B cell (primary cell): Measurements from ENCODE around the gene GOSR2. TPM values are rescaled to one million over a fixed set of nuclear protein-coding genes. Genes with fewer than 3 reads are reported as not detected.
A peak's percentile ranks its signal among the peaks of the same experiment; 100 is the strongest.

ENCODE experiments used
- ATAC-seq: fragments of 200-7000 bp; cut with Tn5 transposase; one replicate; pipeline ENCODE4 v1.10.0; 2021; ENCODE audit warnings: low read depth, mild to moderate bottlenecking, moderate number of reproducible peaks, moderate library complexity
- CTCF ChIA-PET: fragments of 350-600 bp; sonication (Branson Sonifier 250); formaldehyde crosslinking; loops from one replicate; lab custom pipeline; 2021; ENCODE audit warnings: antibody characterized with exemption, inconsistent platforms; lab: Charles Lee
- POLR2A ChIA-PET: fragments of 350-600 bp; sonication (Branson Sonifier 250); formaldehyde crosslinking; loops from one replicate; lab custom pipeline; 2021; ENCODE audit warnings: antibody characterized with exemption; lab: Charles Lee
- DNase-seq: peaks from one replicate; pipeline ENCODE4 v3.0.0; 2013
- H2AFZ ChIP-seq: 2 replicates; pipeline ENCODE4 v1.6.1; 2012; ENCODE audit warnings: mild to moderate bottlenecking, low read depth, low read length; ENCODE audit not compliant: insufficient read depth, poor library complexity, severe bottlenecking
- H3K27ac ChIP-seq, 2 donors: 1 replicate in 1 of 2; 2 replicates in 1 of 2; pipeline ENCODE4 v1.5.1; 2012 to 2013; ENCODE audit warnings: low read length in 2 of 2, mild to moderate bottlenecking in 2 of 2, moderate library complexity in 1 of 2
- H3K27me3 ChIP-seq, 4 experiments: fragments of 200-600 bp in 1 of 4; sonication (generic) in 1 of 4; replicated peaks in 1 of 4; 1 replicate in 2 of 4; 2 replicates in 2 of 4; pipeline versions ENCODE4 v1.6.1 to v1.7.0; 2013 to 2016; ENCODE audit warnings: low read length in 3 of 4, mild to moderate bottlenecking in 2 of 4, mixed read lengths in 1 of 4, moderate library complexity in 1 of 4; ENCODE audit not compliant: insufficient read depth in 4 of 4, control insufficient read depth in 3 of 4; ENCODE audit errors: control extremely low read depth in 1 of 4
- H3K36me3 ChIP-seq, 2 experiments: replicated peaks in 1 of 2; 1 replicate in 1 of 2; 2 replicates in 1 of 2; pipeline versions ENCODE4 v1.6.1 to v1.7.1; 2013; ENCODE audit warnings: low read length in 1 of 2; ENCODE audit not compliant: insufficient read depth in 2 of 2, control insufficient read depth in 1 of 2; ENCODE audit errors: control extremely low read depth in 1 of 2, extremely low read depth in 1 of 2
- H3K4me1 ChIP-seq, 2 donors: fragments of 200-600 bp in 1 of 2; sonication (generic) in 1 of 2; 1 replicate in 1 of 2; 2 replicates in 1 of 2; pipeline versions ENCODE4 v1.5.1 to v1.6.1; 2013 to 2017; ENCODE audit warnings: low read length in 2 of 2; ENCODE audit not compliant: control insufficient read depth in 2 of 2, insufficient read depth in 2 of 2
- H3K4me2 ChIP-seq: replicated peaks from 2 replicates; pipeline ENCODE3; 2012; ENCODE audit warnings: mild to moderate bottlenecking, low read depth, low read length; ENCODE audit not compliant: poor library complexity, severe bottlenecking
- H3K4me3 ChIP-seq, 5 experiments: fragments of 200-600 bp in 1 of 5; sonication (generic) in 1 of 5; 1 replicate in 3 of 5; 2 replicates in 2 of 5; pipeline versions ENCODE4 v1.5.1 to v1.7.0; 2011 to 2016; ENCODE audit warnings: low read length in 4 of 5, mild to moderate bottlenecking in 4 of 5, low read depth in 2 of 5, control low read depth in 1 of 5, moderate library complexity in 1 of 5; ENCODE audit not compliant: insufficient read depth in 1 of 5; ENCODE audit errors: control extremely low read depth in 1 of 5, extremely low read depth in 1 of 5
- H3K79me2 ChIP-seq: fragments of 200-600 bp; sonication (generic); one replicate; pipeline ENCODE4 v1.6.0; 2016; ENCODE audit warnings: low read length; ENCODE audit not compliant: control insufficient read depth, insufficient read depth
- H3K9ac ChIP-seq: fragments of 200-600 bp; sonication (generic); 2 replicates; pipeline ENCODE4 v1.6.1; 2017; ENCODE audit warnings: mild to moderate bottlenecking, low read length, moderate library complexity
- H3K9me3 ChIP-seq, 3 donors: one replicate each; pipeline versions ENCODE4 v1.6.1 to v1.7.1; 2013; ENCODE audit warnings: low read length in 2 of 3; ENCODE audit not compliant: control insufficient read depth in 2 of 3, insufficient read depth in 1 of 3; ENCODE audit errors: control extremely low read depth in 1 of 3
- H4K20me1 ChIP-seq: 2 replicates; pipeline ENCODE4 v1.6.0; 2012; ENCODE audit warnings: mild to moderate bottlenecking, low read length; ENCODE audit not compliant: insufficient read depth, control insufficient read depth, poor library complexity, severe bottlenecking
- H3K27ac Mint-ChIP-seq: one replicate; pipeline ENCODE4 v1.8.0; 2021; ENCODE audit warnings: mixed read lengths
- H3K27me3 Mint-ChIP-seq: one replicate; pipeline ENCODE4 v1.8.0; 2021; ENCODE audit warnings: mixed read lengths
- H3K4me1 Mint-ChIP-seq: one replicate; pipeline ENCODE4 v1.8.0; 2021; ENCODE audit warnings: mixed read lengths
- H3K4me3 Mint-ChIP-seq: one replicate; pipeline ENCODE4 v1.8.0; 2021; ENCODE audit warnings: mixed read lengths
- H3K9me3 Mint-ChIP-seq: one replicate; pipeline ENCODE4 v1.8.0; 2022; ENCODE audit warnings: mixed read lengths; ENCODE audit not compliant: insufficient read depth
- EZH2 ChIP-seq: IDR thresholded peaks from 2 replicates; pipeline ENCODE4 v1.6.1; 2012; ENCODE audit warnings: borderline replicate concordance, low read depth, mild to moderate bottlenecking, moderate library complexity, low read length; ENCODE audit not compliant: insufficient read depth, poor library complexity, severe bottlenecking
- WGBS: methylation state at CpG from one replicate; pipeline ENCODE4 v1.1.5; 2013; ENCODE audit warnings: missing lambda C conversion rate; ENCODE audit not compliant: insufficient coverage; 5-methylcytosine and 5-hydroxymethylcytosine counted together
- intact Hi-C: fragments of 100-400 bp; cut with micrococcal nuclease; formaldehyde crosslinking; loops from one replicate; pipeline ENCODE4 v1.10.0; 2022
- polyA plus RNA-seq: library from polyadenylated mRNA; depleted of rRNA; stranded (reverse); fragments of >200 nt; gene quantifications from 2 replicates; pipeline ENCODE4 v1.2.3, GENCODE V29; 2012
- total RNA-seq, 2 donors: library from RNA; stranded (reverse); fragments of 120-200 nt in 1 of 2; gene quantifications; 1 replicate in 1 of 2; 2 replicates in 1 of 2; pipeline versions ENCODE4 v1.2.3 to v1.2.4, GENCODE V29; 2013 to 2022
- TF ChIP-seq, protein P1 (sequence below): fragments of 200-600 bp; IDR thresholded peaks from one replicate; pipeline ENCODE4 v1.8.0; 2022; ENCODE audit warnings: antibody characterized with exemption, mild to moderate bottlenecking

Gene GOSR2
- total and polyA plus RNA-seq, 2 donors (not counting 1 experiment from before 2014, with no cell fraction given), result 33.2 to 91.0 TPM

DNA sequence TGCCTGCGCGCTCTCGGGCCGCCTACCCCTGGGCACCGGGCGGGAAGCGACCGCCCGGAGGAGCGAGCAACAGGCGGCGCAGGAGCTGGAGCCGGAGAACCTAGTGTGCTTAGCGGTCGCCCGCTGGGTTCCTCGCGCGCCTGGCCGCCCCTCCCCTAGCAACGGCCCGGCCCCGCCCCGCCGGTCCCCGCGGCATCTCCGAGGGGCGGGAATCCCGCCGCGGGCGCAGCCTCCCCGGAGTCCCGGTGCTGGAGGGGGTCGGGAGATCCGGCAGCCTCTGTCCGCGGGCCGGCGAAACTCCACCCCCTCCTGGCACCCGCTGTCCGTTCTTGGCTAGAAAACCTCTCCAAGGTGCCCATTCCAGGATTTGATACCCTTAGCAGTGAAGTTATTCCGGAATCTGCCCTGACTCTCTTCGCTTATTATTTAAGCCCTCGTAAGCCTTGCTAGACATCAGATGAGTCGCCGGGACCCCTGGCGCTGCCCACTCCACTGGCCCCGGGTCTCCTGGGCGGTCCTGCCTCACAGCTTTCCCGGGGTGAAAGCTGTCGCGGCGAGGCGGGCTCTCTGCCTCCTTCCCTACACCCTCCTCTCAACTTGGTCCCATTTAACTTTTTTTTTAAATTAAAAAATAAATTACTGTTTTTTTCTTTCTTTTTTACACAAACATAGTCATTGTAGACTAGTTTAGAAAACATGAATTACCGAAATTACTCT lies 56.3 kb downstream of the GOSR2 start, which contains the start of gene RPRML:
Gene RPRML (minus strand): TSS at position 107 of the 717 bp plus-strand sequence. CDS start 246 bp downstream, outside the sequence.
- CTCF ChIA-PET, result interaction anchor here (0.6 kb wide), 1 partner anchor 9 kb away, joined by 3 read pairs; no protein-coding TSS in a partner anchor
- H4K20me1 ChIP-seq, result no peaks in the 10 kb centered on the region
- peak within 1 kb of the TSS; percentile 69 for H3K9ac ChIP-seq
- WGBS, result 2% methylated on average over 53 of the region's 57 CpGs
- no peaks in the 10 kb centered on the region for H3K9me3 Mint-ChIP-seq
- POLR2A ChIA-PET, result interaction anchor here (0.5 to 1.5 kb wide), 3 partner anchors 12 to 668 kb away, joined by 5 to 9 read pairs (median 7); no protein-coding TSS in a partner anchor
- TF ChIP-seq, protein P1, sequence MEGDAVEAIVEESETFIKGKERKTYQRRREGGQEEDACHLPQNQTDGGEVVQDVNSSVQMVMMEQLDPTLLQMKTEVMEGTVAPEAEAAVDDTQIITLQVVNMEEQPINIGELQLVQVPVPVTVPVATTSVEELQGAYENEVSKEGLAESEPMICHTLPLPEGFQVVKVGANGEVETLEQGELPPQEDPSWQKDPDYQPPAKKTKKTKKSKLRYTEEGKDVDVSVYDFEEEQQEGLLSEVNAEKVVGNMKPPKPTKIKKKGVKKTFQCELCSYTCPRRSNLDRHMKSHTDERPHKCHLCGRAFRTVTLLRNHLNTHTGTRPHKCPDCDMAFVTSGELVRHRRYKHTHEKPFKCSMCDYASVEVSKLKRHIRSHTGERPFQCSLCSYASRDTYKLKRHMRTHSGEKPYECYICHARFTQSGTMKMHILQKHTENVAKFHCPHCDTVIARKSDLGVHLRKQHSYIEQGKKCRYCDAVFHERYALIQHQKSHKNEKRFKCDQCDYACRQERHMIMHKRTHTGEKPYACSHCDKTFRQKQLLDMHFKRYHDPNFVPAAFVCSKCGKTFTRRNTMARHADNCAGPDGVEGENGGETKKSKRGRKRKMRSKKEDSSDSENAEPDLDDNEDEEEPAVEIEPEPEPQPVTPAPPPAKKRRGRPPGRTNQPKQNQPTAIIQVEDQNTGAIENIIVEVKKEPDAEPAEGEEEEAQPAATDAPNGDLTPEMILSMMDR, result no peak
- TF ChIP-seq EZH2, result no peak
- H3K9me3 ChIP-seq, result peaks cover 0 to 7% (median 0%) of the 10 kb centered on the region in 3 donors
- peaks cover 31% of the 10 kb centered on the region for H3K4me1 Mint-ChIP-seq
- H3K4me2 ChIP-seq, result peak within 1 kb of the TSS; percentile 99
- peak within 1 kb of the TSS; percentile 74 for H2AFZ ChIP-seq
- ATAC-seq, result peak; percentile 79
- intact Hi-C loops, result no loop called here
- H3K4me3 Mint-ChIP-seq, result peak within 1 kb of the TSS; percentile 82
- H3K27me3 ChIP-seq, result peaks cover 0 to 39% (median 16%) of the 10 kb centered on the region in 4 experiments
- DNase-seq, result peak; percentile 58
- H3K4me1 ChIP-seq, result peaks cover 14 to 19% of the 10 kb centered on the region in 2 donors
- H3K27ac Mint-ChIP-seq, result no peak within 1 kb of the TSS
- no peaks in the 10 kb centered on the region for H3K79me2 ChIP-seq
- H3K27ac ChIP-seq, result no peak within 1 kb of the TSS
- H3K27me3 Mint-ChIP-seq, result peaks cover 30% of the 10 kb centered on the region
- H3K36me3 ChIP-seq, result no peaks in the 10 kb centered on the region
- H3K4me3 ChIP-seq, result peak within 1 kb of the TSS; percentile 18 to 75 (median 61)

DNA sequence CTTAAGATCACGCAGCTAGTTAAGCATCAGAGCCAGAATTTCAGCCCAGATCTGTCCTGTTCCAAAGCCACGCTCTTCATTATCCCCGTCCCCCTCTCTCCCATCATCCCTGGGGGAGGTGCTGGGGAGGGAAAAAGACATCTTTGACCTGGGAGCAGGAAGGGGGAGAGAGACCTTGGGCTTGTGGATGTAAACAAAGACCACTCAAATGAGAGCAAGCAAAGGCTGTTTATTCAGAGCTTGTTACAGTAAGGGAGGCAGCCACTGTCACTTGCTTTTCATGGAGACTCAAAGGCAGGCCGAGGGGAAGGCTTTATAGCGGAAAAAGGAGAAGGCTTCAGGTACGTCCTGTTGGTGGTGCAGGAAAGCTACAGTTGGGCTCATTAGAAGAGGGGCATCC lies 59.6 kb downstream of the GOSR2 start:
- H3K9me3 ChIP-seq, result peaks cover 0 to 7% (median 0%) of the 10 kb centered on the region in 3 donors
- no peak overlapping the region for H3K4me3 Mint-ChIP-seq

More for the DNA sequence above, 59.6 kb downstream of the GOSR2 start:
- Histone ChIP-seq H4K20me1 (no peaks in the 10 kb centered on the region), H3K27me3 (peaks cover 0 to 27% (median 13%) of the 10 kb centered on the region in 4 experiments), H3K4me1 (peaks cover 14 to 18% of the 10 kb centered on the region in 2 donors), H3K79me2 (no peaks in the 10 kb centered on the region), H2AFZ (no peak overlapping the region), H3K27ac (no peak overlapping the region), H3K4me2 (no peak overlapping the region), H3K36me3 (no peaks in the 10 kb centered on the region), H3K9ac (no peak overlapping the region), H3K4me3 (no peak overlapping the region)
- TF ChIP-seq, protein P1, result no peak
- TF ChIP-seq EZH2, result no peak
- Mint-ChIP-seq H3K4me1 (peaks cover 31% of the 10 kb centered on the region), H3K27ac (no peak overlapping the region), H3K9me3 (no peaks in the 10 kb centered on the region), H3K27me3 (peaks cover 25% of the 10 kb centered on the region)
- CTCF ChIA-PET, result interaction anchor here (0.7 to 1.8 kb wide), 2 partner anchors 10 to 18 kb away, joined by 3 to 7 read pairs; no protein-coding TSS in a partner anchor
- ATAC-seq, result no peak
- DNase-seq, result no peak
- POLR2A ChIA-PET, result interaction anchor here (0.6 kb wide), 1 partner anchor 40 kb away, joined by 3 read pairs; no protein-coding TSS in a partner anchor
- 100% methylated on average over 4 of the region's 6 CpGs for WGBS
- intact Hi-C loops, result no loop called here
